Neutrophil (primary cell): ENCODE measurements around the gene GIPC2.

ENCODE experiments used
- H3K27ac ChIP-seq: fragments of 200-600 bp; sonication (generic); 2 replicates; pipeline ENCODE4 v1.5.1; 2016; ENCODE audit warnings: mild to moderate bottlenecking, moderate library complexity
- H3K27me3 ChIP-seq: fragments of 200-600 bp; sonication (generic); 2 replicates; pipeline ENCODE4 v1.6.0; 2016; ENCODE audit warnings: mild to moderate bottlenecking
- H3K36me3 ChIP-seq: fragments of 200-600 bp; sonication (generic); 2 replicates; pipeline ENCODE4 v1.5.1; 2017
- H3K4me1 ChIP-seq, 2 experiments: fragments of 200-600 bp in 1 of 2; sonication (generic) in 1 of 2; 1 replicate in 1 of 2; 2 replicates in 1 of 2; pipeline versions ENCODE4 v1.5.1 to v1.6.1; 2013 to 2016; ENCODE audit warnings: low read depth in 1 of 2, low read length in 1 of 2, mild to moderate bottlenecking in 1 of 2, moderate library complexity in 1 of 2; ENCODE audit not compliant: control insufficient read depth in 1 of 2, insufficient read depth in 1 of 2
- H3K4me3 ChIP-seq, 2 experiments: fragments of 200-600 bp in 1 of 2; sonication (generic) in 1 of 2; 1 replicate in 1 of 2; 2 replicates in 1 of 2; pipeline ENCODE4 v1.5.1; 2013 to 2016; ENCODE audit warnings: low read depth in 1 of 2, low read length in 1 of 2, mild to moderate bottlenecking in 1 of 2, moderate library complexity in 1 of 2
- H3K9me3 ChIP-seq: fragments of 200-600 bp; sonication (generic); 2 replicates; pipeline ENCODE4 v1.5.1; 2016
- TF ChIP-seq, protein P1 (sequence below): fragments of 200-600 bp; sonication (generic); IDR thresholded peaks from 2 replicates; pipeline ENCODE4 v1.5.1; 2016; ENCODE audit warnings: antibody characterized with exemption

GIPC2 gene

DNA sequence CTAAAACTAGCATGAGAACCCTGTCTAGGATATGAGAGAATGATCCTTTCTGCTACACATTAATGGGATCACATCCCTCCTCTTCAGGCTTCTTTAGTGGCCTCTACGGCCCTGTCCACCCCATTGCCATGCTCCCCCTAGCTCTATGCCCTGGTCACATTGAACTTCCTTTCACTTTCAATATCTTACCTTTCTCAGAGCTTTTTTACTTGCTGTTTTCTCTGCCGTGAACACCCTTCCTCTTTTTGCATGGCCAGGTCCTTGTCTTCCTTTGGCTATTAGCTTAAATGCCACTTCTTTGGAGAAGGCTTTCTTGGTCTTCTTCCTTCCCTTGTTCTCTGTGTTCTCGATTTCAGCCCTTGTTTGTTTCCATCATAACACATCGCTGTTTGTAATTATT, 97.4 kb downstream of the GIPC2 start:
- TF ChIP-seq, protein P1, sequence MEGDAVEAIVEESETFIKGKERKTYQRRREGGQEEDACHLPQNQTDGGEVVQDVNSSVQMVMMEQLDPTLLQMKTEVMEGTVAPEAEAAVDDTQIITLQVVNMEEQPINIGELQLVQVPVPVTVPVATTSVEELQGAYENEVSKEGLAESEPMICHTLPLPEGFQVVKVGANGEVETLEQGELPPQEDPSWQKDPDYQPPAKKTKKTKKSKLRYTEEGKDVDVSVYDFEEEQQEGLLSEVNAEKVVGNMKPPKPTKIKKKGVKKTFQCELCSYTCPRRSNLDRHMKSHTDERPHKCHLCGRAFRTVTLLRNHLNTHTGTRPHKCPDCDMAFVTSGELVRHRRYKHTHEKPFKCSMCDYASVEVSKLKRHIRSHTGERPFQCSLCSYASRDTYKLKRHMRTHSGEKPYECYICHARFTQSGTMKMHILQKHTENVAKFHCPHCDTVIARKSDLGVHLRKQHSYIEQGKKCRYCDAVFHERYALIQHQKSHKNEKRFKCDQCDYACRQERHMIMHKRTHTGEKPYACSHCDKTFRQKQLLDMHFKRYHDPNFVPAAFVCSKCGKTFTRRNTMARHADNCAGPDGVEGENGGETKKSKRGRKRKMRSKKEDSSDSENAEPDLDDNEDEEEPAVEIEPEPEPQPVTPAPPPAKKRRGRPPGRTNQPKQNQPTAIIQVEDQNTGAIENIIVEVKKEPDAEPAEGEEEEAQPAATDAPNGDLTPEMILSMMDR = no peak
- H3K27ac ChIP-seq = peak overlapping the region; percentile 61

DNA sequence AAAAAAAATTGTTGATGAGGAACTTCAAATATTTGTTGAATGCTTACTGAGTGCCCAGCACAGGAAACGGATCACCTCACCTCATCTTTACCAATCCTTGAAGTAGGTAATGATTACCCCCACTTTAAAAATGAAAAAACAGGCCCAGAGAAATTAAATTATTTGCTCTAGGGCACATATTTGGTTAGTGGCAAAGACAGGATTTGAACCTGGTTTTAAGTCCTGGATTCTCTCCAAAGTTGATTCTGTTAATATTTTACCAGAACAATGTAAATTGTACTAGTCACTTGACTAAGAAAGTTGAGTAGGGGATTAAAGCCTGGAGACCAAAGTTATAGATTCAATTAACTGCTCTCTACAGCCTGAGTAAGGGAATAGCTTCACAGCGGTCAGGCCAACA, 97.9 kb downstream of the GIPC2 start:
- Histone ChIP-seq H3K4me3 (no peak overlapping the region), H3K27me3 (no peaks in the 10 kb centered on the region), H3K9me3 (no peaks in the 10 kb centered on the region), H3K4me1 (peaks cover 5 to 10% of the 10 kb centered on the region in 2 experiments), H3K27ac (peak overlapping the region; percentile 61), H3K36me3 (no peaks in the 10 kb centered on the region)
- TF ChIP-seq, protein P1 = no peak

More for the DNA sequence above, 97.4 kb downstream of the GIPC2 start:
- H3K4me1 ChIP-seq = peaks cover 5 to 10% of the 10 kb centered on the region in 2 experiments
- H3K4me3 ChIP-seq = no peak overlapping the region
- H3K9me3 ChIP-seq = no peaks in the 10 kb centered on the region
- no peaks in the 10 kb centered on the region for H3K27me3 ChIP-seq
- no peaks in the 10 kb centered on the region for H3K36me3 ChIP-seq

DNA sequence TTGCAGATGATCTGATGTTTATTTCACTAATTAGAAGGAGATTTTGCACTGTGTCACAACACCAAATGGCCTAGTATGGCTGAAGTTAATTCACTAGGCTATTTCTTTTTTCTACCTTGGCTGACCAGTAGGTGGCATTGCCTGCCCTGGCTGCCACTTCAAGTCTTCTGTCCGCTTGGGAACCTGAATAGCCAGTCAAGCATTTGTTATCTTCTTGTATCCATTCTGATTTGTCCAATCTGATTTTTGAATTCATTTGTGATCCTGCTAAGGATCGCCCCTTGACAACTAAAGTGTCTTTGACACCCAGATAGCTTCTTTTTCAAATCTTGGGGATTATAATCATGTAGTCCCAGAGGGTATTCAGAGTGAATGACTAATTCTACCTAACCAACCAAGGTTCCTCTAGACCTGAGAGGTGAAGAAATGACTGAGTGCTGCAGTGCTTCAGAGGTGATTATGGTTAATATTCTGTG, 99.4 kb downstream of the GIPC2 start:
- TF ChIP-seq, protein P1 = no peak
- H3K9me3 ChIP-seq = no peaks in the 10 kb centered on the region
- peaks cover 5 to 10% of the 10 kb centered on the region in 2 experiments for H3K4me1 ChIP-seq
- no peaks in the 10 kb centered on the region for H3K27me3 ChIP-seq
- H3K36me3 ChIP-seq = no peaks in the 10 kb centered on the region
- no peak overlapping the region for H3K4me3 ChIP-seq
- H3K27ac ChIP-seq = no peak overlapping the region

- peaks cover 5 to 10% of the 10 kb centered on the region in 2 experiments for H3K4me1 ChIP-seq
- H3K9me3 ChIP-seq = no peaks in the 10 kb centered on the region
- TF ChIP-seq, protein P1 = no peak
- no peak overlapping the region for H3K4me3 ChIP-seq
- H3K36me3 ChIP-seq = no peaks in the 10 kb centered on the region
- no peaks in the 10 kb centered on the region for H3K27me3 ChIP-seq
- H3K27ac ChIP-seq = no peak overlapping the region
These were observed 100.5 kb downstream of the GIPC2 start for GRCh38 chr1:78146205-78146771.

GRCh38 chr1:78147031-78147430, 101.3 kb downstream of the GIPC2 start:
- no peak overlapping the region for H3K4me3 ChIP-seq
- no peak overlapping the region for H3K27ac ChIP-seq
- peaks cover 5 to 10% of the 10 kb centered on the region in 2 experiments for H3K4me1 ChIP-seq
- H3K36me3 ChIP-seq = no peaks in the 10 kb centered on the region
- no peaks in the 10 kb centered on the region for H3K9me3 ChIP-seq
- TF ChIP-seq, protein P1 = no peak
- no peaks in the 10 kb centered on the region for H3K27me3 ChIP-seq
